Right lobe of liver (tissue), 6 donors: ENCODE measurements around the gene AGBL5. TPM values are rescaled to one million over a fixed set of nuclear protein-coding genes. Genes with fewer than 3 reads are reported as not detected.

Experiments used
- ATAC-seq, 4 donors: fragments of 200-7000 bp; cut with Tn5 transposase; one replicate each; pipeline ENCODE4 v1.9.1; 2020; ENCODE audit warnings: mild to moderate bottlenecking in 4 of 4, moderate library complexity in 4 of 4
- DNase-seq, 3 donors: peaks; one replicate each; pipeline ENCODE4 v3.0.0-alpha.2; 2020
- H3K27ac ChIP-seq, 3 donors: fragments of 200-600 bp; one replicate each; pipeline ENCODE4 v1.8.0; 2022
- H3K27me3 ChIP-seq, 2 donors: fragments of 200-600 bp; one replicate each; pipeline ENCODE4 v1.8.0; 2022
- H3K36me3 ChIP-seq, 4 donors: fragments of 200-600 bp; sonication (generic) in 1 of 4; one replicate each; pipeline versions ENCODE4 v1.5.1 to v1.8.0; 2017 to 2022; ENCODE audit warnings: control low read depth in 1 of 4
- H3K4me1 ChIP-seq, 4 donors: fragments of 200-600 bp; sonication (generic) in 1 of 4; one replicate each; pipeline versions ENCODE4 v1.5.1 to v1.8.0; 2017 to 2022; ENCODE audit warnings: control low read depth in 1 of 4
- H3K4me3 ChIP-seq, 3 donors: fragments of 200-600 bp; one replicate each; pipeline ENCODE4 v1.8.0; 2022
- H3K9me3 ChIP-seq, 4 donors: fragments of 200-600 bp; sonication (generic) in 1 of 4; one replicate each; pipeline versions ENCODE4 v1.5.1 to v1.8.0; 2017 to 2022; ENCODE audit warnings: control low read depth in 1 of 4
- POLR2A ChIP-seq: fragments of 450-650 bp; IDR thresholded peaks from one replicate; pipeline ENCODE4 v1.6.1; 2017; ENCODE audit warnings: antibody characterized with exemption, mild to moderate bottlenecking
- WGBS: methylation state at CpG from one replicate; pipeline ENCODE4 v1.1.6; 2018; ENCODE audit warnings: low coverage, low lambda C conversion rate; ENCODE audit not compliant: insufficient coverage; ENCODE audit errors: missing lambda C conversion rate; 5-methylcytosine and 5-hydroxymethylcytosine counted together
- intact Hi-C, 2 donors: fragments of 100-400 bp; cut with DNase I; formaldehyde crosslinking; loops; one replicate each; pipeline versions ENCODE4 v1.11.2 to v1.14.1; 2022
- total RNA-seq, 6 experiments: library from RNA; depleted of rRNA in 2 of 6; stranded (reverse); fragments of >200 nt in 2 of 6; fragmentation: NEBNext Ultra II Directional in 3 of 6; extraction: Animal tissue kit (Norgen Biotek cat#: 25700) in 3 of 6; gene quantifications; one replicate each; pipeline versions ENCODE4 v1.1.0 to v1.2.4, GENCODE V29; 2016 to 2023
- TF ChIP-seq, protein P1 (sequence below), 4 donors: fragments of 200-600 bp in 3 of 4; fragments of 450-650 bp in 1 of 4; IDR thresholded peaks; one replicate each; pipeline versions ENCODE4 v1.5.1 to v1.8.0; 2016 to 2022; ENCODE audit warnings: antibody characterized with exemption in 4 of 4, mild to moderate bottlenecking in 2 of 4
- donor health status: DM: no; HTN: yes; CAD: no.
- donor health status: DM: no; HTN: no; CAD: no.
- donor health status: DM: no; HTN: no; CAD: no.
- donor health status: DM: no; HTN: yes; CAD: no.
- donor health status: DM: no; HTN: yes; CAD: no.

AGBL5 gene
- total RNA-seq, 6 experiments from 2014 or later: 3.9 to 7.4 (median 6.4) TPM

DNA sequence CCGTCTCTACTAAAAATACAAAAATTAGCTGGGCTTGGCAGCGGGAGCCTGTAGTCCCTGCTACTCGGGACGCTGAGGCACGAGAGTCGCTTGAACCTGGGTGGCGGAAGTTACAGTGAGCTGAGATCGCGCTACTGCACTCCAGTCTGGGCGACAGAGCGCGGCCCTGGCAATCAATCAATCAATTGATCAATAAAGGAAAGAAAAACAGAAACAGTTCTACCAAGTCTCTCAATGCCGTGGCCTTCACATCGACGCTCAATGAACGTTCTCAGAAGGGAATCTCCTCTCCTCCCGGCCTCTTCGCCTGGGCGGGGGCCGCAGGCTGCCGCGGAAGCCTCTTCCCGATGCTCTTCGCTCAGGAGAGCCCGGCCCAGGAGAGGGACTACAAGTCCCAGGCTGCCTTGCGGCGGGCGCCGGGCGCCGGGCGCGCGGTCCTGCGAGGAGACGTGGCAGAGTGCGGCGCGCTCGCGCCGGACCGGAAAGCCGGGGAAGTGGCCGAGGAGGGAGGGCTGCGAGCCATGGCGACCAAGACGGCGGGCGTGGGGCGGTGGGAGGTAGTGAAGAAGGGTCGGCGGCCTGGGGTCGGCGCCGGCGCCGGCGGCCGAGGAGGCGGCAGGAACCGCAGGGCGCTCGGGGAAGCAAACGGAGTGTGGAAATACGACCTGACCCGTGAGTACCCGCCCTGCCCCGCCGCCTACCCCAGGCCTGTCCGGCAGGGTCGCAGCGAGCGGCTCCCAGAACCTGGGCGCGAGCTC is 18.8 kb upstream of the AGBL5 start, which contains the start of gene TMEM214:
Gene TMEM214, plus strand, starts transcription at position 471 of the 758 bp plus-strand sequence. Its CDS starts 51 bp downstream, at position 522.
- WGBS: 2% methylated on average over 31 of the region's 76 CpGs
- peak within 1 kb of the TSS; percentile 58 to 90 (median 69) for H3K27ac ChIP-seq
- peaks cover 5 to 29% (median 21%) of the 10 kb centered on the region in 4 donors for H3K36me3 ChIP-seq
- H3K27me3 ChIP-seq: no peaks in the 10 kb centered on the region
- ATAC-seq (peak; percentile 95 to 99 (median 96)), DNase-seq (peak; percentile 93 to 94 (median 94))
- peaks cover 0 to 13% (median 0%) of the 10 kb centered on the region in 4 donors for H3K4me1 ChIP-seq
- no peaks in the 10 kb centered on the region for H3K9me3 ChIP-seq
- TF ChIP-seq POLR2A: peak; percentile 87
- TF ChIP-seq, protein P1, sequence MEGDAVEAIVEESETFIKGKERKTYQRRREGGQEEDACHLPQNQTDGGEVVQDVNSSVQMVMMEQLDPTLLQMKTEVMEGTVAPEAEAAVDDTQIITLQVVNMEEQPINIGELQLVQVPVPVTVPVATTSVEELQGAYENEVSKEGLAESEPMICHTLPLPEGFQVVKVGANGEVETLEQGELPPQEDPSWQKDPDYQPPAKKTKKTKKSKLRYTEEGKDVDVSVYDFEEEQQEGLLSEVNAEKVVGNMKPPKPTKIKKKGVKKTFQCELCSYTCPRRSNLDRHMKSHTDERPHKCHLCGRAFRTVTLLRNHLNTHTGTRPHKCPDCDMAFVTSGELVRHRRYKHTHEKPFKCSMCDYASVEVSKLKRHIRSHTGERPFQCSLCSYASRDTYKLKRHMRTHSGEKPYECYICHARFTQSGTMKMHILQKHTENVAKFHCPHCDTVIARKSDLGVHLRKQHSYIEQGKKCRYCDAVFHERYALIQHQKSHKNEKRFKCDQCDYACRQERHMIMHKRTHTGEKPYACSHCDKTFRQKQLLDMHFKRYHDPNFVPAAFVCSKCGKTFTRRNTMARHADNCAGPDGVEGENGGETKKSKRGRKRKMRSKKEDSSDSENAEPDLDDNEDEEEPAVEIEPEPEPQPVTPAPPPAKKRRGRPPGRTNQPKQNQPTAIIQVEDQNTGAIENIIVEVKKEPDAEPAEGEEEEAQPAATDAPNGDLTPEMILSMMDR (IDR thresholded peaks at IDR 0.05): peak in 1 of 4 donors; percentile 13
- H3K4me3 ChIP-seq: peak within 1 kb of the TSS; percentile 81 to 96 (median 94)
- intact Hi-C loops: no loop called here

GRCh38 chr2:27033253-27033852 is 18.1 kb upstream of the AGBL5 start:
- WGBS: 21% methylated on average over 4 of the region's 11 CpGs
- ATAC-seq: peak in 1 of 4 donors; percentile 2
- intact Hi-C loops: no loop called here
- TF ChIP-seq POLR2A: no peak
- TF ChIP-seq, protein P1 (IDR thresholded peaks at IDR 0.05): no peak
- Histone ChIP-seq H3K4me3 (peak overlapping the region; percentile 81 to 96 (median 94)), H3K27ac (peak overlapping the region; percentile 58 to 90 (median 69)), H3K9me3 (no peaks in the 10 kb centered on the region), H3K4me1 (peaks cover 0 to 13% (median 0%) of the 10 kb centered on the region in 4 donors), H3K27me3 (no peaks in the 10 kb centered on the region), H3K36me3 (peaks cover 5 to 36% (median 25%) of the 10 kb centered on the region in 4 donors)
- no peak for DNase-seq

- H3K9me3 ChIP-seq: no peaks in the 10 kb centered on the region
- H3K27ac ChIP-seq: no peak overlapping the region
- TF ChIP-seq, protein P1 (IDR thresholded peaks at IDR 0.05): no peak
- TF ChIP-seq POLR2A: no peak
- H3K4me1 ChIP-seq: peaks cover 0 to 13% (median 0%) of the 10 kb centered on the region in 4 donors
- no peak for DNase-seq
- WGBS: 100% methylated on average over 2 of the region's 6 CpGs
- no peaks in the 10 kb centered on the region for H3K27me3 ChIP-seq
- peaks cover 5 to 73% (median 42%) of the 10 kb centered on the region in 4 donors for H3K36me3 ChIP-seq
- no peak for ATAC-seq
- no peak overlapping the region for H3K4me3 ChIP-seq
- intact Hi-C loops: no loop called here
Observed at GRCh38 chr2:27038012-27038411, 13.5 kb upstream of the AGBL5 start.

- 48% methylated on average over 2 of the region's 17 CpGs for WGBS
- TF ChIP-seq POLR2A: no peak
- TF ChIP-seq, protein P1 (IDR thresholded peaks at IDR 0.05): no peak
- Histone ChIP-seq H3K9me3 (no peaks in the 10 kb centered on the region), H3K36me3 (peaks cover 5 to 73% (median 42%) of the 10 kb centered on the region in 4 donors), H3K4me1 (peaks cover 0 to 10% (median 0%) of the 10 kb centered on the region in 4 donors), H3K4me3 (no peak overlapping the region), H3K27me3 (no peaks in the 10 kb centered on the region), H3K27ac (no peak overlapping the region)
- DNase-seq: no peak
- ATAC-seq: peak; percentile 55 to 80 (median 61)
- intact Hi-C loops: no loop called here
Observed at GRCh38 chr2:27038631-27039339, 12.7 kb upstream of the AGBL5 start.
